ENCODE results near the gene SPATA17.

DNA sequence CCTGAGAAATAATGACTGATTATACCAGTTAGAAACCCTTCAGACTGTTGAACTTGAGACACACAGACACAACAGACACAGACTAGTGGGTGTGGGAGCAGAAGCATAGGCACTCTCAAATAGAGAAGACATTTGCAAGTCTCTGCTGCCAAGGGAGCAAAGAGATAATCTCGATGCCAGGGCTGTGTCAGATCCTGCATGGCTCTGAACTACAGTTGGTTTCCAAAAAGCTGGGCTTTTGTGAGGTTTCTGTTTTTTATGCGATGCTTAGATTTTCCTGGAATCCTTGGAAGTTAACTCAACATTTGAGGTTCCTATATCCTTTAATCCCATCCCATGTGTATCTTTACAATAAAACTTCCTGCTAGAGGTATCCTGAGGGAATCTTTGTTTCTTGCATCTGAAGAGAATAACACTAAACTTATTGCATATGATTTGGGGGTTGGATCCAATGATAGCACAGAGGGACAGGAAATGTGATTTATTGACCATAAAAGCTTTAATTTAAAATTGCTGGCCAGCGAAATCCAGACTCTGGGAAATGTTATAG is 236.4 kb downstream of the SPATA17 start:
- TF ChIP-seq, protein P1, sequence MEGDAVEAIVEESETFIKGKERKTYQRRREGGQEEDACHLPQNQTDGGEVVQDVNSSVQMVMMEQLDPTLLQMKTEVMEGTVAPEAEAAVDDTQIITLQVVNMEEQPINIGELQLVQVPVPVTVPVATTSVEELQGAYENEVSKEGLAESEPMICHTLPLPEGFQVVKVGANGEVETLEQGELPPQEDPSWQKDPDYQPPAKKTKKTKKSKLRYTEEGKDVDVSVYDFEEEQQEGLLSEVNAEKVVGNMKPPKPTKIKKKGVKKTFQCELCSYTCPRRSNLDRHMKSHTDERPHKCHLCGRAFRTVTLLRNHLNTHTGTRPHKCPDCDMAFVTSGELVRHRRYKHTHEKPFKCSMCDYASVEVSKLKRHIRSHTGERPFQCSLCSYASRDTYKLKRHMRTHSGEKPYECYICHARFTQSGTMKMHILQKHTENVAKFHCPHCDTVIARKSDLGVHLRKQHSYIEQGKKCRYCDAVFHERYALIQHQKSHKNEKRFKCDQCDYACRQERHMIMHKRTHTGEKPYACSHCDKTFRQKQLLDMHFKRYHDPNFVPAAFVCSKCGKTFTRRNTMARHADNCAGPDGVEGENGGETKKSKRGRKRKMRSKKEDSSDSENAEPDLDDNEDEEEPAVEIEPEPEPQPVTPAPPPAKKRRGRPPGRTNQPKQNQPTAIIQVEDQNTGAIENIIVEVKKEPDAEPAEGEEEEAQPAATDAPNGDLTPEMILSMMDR (IDR thresholded peaks at IDR 0.05; ENCODE audit: control extremely low read depth in 1 of 3, insufficient read depth in 1 of 3, low read depth in 1 of 3, low read length in 3 of 3), result no peak
- TF ChIP-seq CHD1 (IDR thresholded peaks at IDR 0.05; ENCODE audit: low read depth, low read length) (no peak), HDAC2 (IDR thresholded peaks at IDR 0.05; ENCODE audit: borderline replicate concordance in 1 of 2, low read depth in 2 of 2, low read length in 2 of 2) (no peak), EZH2 (IDR thresholded peaks at IDR 0.05; ENCODE audit: low read depth, low read length, severe bottlenecking) (no peak), POLR2A (IDR thresholded peaks at IDR 0.05; ENCODE audit: control extremely low read depth in 1 of 2, low read depth in 2 of 2, low read length in 2 of 2) (no peak), SIX5 (IDR thresholded peaks at IDR 0.05; ENCODE audit: low read depth, low read length) (no peak), POLR2AphosphoS5 (IDR thresholded peaks at IDR 0.05; ENCODE audit: low read depth, low read length) (no peak), TAF1 (IDR thresholded peaks at IDR 0.05; ENCODE audit: low read depth, low read length) (no peak)
- TF ChIP-seq, protein P2, sequence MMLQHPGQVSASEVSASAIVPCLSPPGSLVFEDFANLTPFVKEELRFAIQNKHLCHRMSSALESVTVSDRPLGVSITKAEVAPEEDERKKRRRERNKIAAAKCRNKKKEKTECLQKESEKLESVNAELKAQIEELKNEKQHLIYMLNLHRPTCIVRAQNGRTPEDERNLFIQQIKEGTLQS (IDR thresholded peaks at IDR 0.05; ENCODE audit: insufficient read depth, low read depth, low read length), result no peak

All from H1 (cell line).